ENCODE data around the gene NPW. TPM values are rescaled to one million over a fixed set of nuclear protein-coding genes. Genes with fewer than 3 reads are reported as not detected.

Gene NPW
- total RNA-seq: 10 to 100 TPM in 2 of 3 donors, 1 to 10 TPM in 1; 9.2 to 19.0 (median 13.1) TPM

GRCh38 chr16:2019518-2019920 lies at the start of gene NPW:
TSS of gene NPW (plus strand) at chr16:2019785.
- no peak for DNase-seq
- Mint-ChIP-seq H3K9me3 (no peaks in the 10 kb centered on the region), H3K27me3 (ENCODE audit: low read depth) (peaks cover 35% of the 10 kb centered on the region), H3K4me3 (peak within 1 kb of the TSS; percentile 53), H3K36me3 (ENCODE audit: insufficient read depth) (no peaks in the 10 kb centered on the region), H3K4me1 (ENCODE audit: low read depth) (peaks cover 14% of the 10 kb centered on the region)
- ATAC-seq: peak in 1 of 2 donors; percentile 27

- H3K4me1 Mint-ChIP-seq (ENCODE audit: low read depth): peaks cover 22% of the 10 kb centered on the region
- peak; percentile 94 for DNase-seq
- no peaks in the 10 kb centered on the region for H3K27me3 Mint-ChIP-seq (ENCODE audit: low read depth)
- H3K4me3 Mint-ChIP-seq: peak within 1 kb of the TSS; percentile 92
- no peaks in the 10 kb centered on the region for H3K9me3 Mint-ChIP-seq
- peaks cover 18% of the 10 kb centered on the region for H3K36me3 Mint-ChIP-seq (ENCODE audit: insufficient read depth)
- peak; percentile 95 to 97 for ATAC-seq
Observed at GRCh38 chr16:1971796-1972489, 47.6 kb upstream of the NPW start, which contains the start of gene TBL3. TSS of gene TBL3 (plus strand) at chr16:1972053. CDS start at chr16:1972165, 112 bp downstream.

GRCh38 chr16:1972490-1972877 lies 47.1 kb upstream of the NPW start:
- no peaks in the 10 kb centered on the region for H3K27me3 Mint-ChIP-seq (ENCODE audit: low read depth)
- no peaks in the 10 kb centered on the region for H3K9me3 Mint-ChIP-seq
- peaks cover 22% of the 10 kb centered on the region for H3K4me1 Mint-ChIP-seq (ENCODE audit: low read depth)
- DNase-seq (no peak), ATAC-seq (peak; percentile 15)
- peaks cover 19% of the 10 kb centered on the region for H3K36me3 Mint-ChIP-seq (ENCODE audit: insufficient read depth)
- H3K4me3 Mint-ChIP-seq: peak overlapping the region; percentile 92

- Mint-ChIP-seq H3K36me3 (ENCODE audit: insufficient read depth) (peaks cover 23% of the 10 kb centered on the region), H3K4me1 (ENCODE audit: low read depth) (peaks cover 22% of the 10 kb centered on the region), H3K9me3 (no peaks in the 10 kb centered on the region), H3K4me3 (peak overlapping the region; percentile 92), H3K27me3 (ENCODE audit: low read depth) (no peaks in the 10 kb centered on the region)
- no peak for ATAC-seq
- no peak for DNase-seq
Observed at GRCh38 chr16:1973461-1974156, 46.0 kb upstream of the NPW start.

GRCh38 chr16:1974157-1975070 lies 45.2 kb upstream of the NPW start:
- Mint-ChIP-seq H3K27me3 (ENCODE audit: low read depth) (no peaks in the 10 kb centered on the region), H3K4me3 (peak overlapping the region; percentile 92), H3K4me1 (ENCODE audit: low read depth) (peaks cover 22% of the 10 kb centered on the region), H3K9me3 (no peaks in the 10 kb centered on the region), H3K36me3 (ENCODE audit: insufficient read depth) (peaks cover 24% of the 10 kb centered on the region)
- ATAC-seq: no peak
- DNase-seq: no peak

GRCh38 chr16:1975432-1976215 lies 44.0 kb upstream of the NPW start:
- H3K4me3 Mint-ChIP-seq: peak overlapping the region; percentile 26
- no peak for DNase-seq
- peaks cover 24% of the 10 kb centered on the region for H3K36me3 Mint-ChIP-seq (ENCODE audit: insufficient read depth)
- H3K9me3 Mint-ChIP-seq: no peaks in the 10 kb centered on the region
- peaks cover 22% of the 10 kb centered on the region for H3K4me1 Mint-ChIP-seq (ENCODE audit: low read depth)
- peaks cover 4% of the 10 kb centered on the region for H3K27me3 Mint-ChIP-seq (ENCODE audit: low read depth)
- ATAC-seq: no peak

- peaks cover 24% of the 10 kb centered on the region for H3K36me3 Mint-ChIP-seq (ENCODE audit: insufficient read depth)
- peak overlapping the region; percentile 26 for H3K4me3 Mint-ChIP-seq
- ATAC-seq: no peak
Observed at GRCh38 chr16:1976216-1976520, 43.4 kb upstream of the NPW start.

GRCh38 chr16:1976951-1977874 lies 42.4 kb upstream of the NPW start:
- H3K9me3 Mint-ChIP-seq: no peaks in the 10 kb centered on the region
- no peak overlapping the region for H3K4me3 Mint-ChIP-seq
- peaks cover 13% of the 10 kb centered on the region for H3K27me3 Mint-ChIP-seq (ENCODE audit: low read depth)
- H3K4me1 Mint-ChIP-seq (ENCODE audit: low read depth): peaks cover 12% of the 10 kb centered on the region
- no peak for ATAC-seq
- no peak for DNase-seq
- peaks cover 24% of the 10 kb centered on the region for H3K36me3 Mint-ChIP-seq (ENCODE audit: insufficient read depth)

More at GRCh38 chr16:1976216-1976520, 43.4 kb upstream of the NPW start:
- H3K4me1 Mint-ChIP-seq (ENCODE audit: low read depth): peaks cover 18% of the 10 kb centered on the region
- H3K9me3 Mint-ChIP-seq: no peaks in the 10 kb centered on the region
- H3K27me3 Mint-ChIP-seq (ENCODE audit: low read depth): peaks cover 8% of the 10 kb centered on the region
- no peak for DNase-seq

GRCh38 chr16:1977875-1978268 lies 41.7 kb upstream of the NPW start:
- DNase-seq: no peak

GRCh38 chr16:1978476-1979120 lies 41.0 kb upstream of the NPW start:
- Mint-ChIP-seq H3K36me3 (ENCODE audit: insufficient read depth) (peaks cover 21% of the 10 kb centered on the region), H3K9me3 (no peaks in the 10 kb centered on the region), H3K27me3 (ENCODE audit: low read depth) (peaks cover 16% of the 10 kb centered on the region), H3K4me1 (ENCODE audit: low read depth) (peaks cover 8% of the 10 kb centered on the region), H3K4me3 (no peak overlapping the region)
- DNase-seq: no peak
- ATAC-seq: no peak

More at GRCh38 chr16:1977875-1978268, 41.7 kb upstream of the NPW start:
- Mint-ChIP-seq H3K4me1 (ENCODE audit: low read depth) (peaks cover 10% of the 10 kb centered on the region), H3K36me3 (ENCODE audit: insufficient read depth) (peaks cover 21% of the 10 kb centered on the region), H3K9me3 (no peaks in the 10 kb centered on the region), H3K4me3 (no peak overlapping the region), H3K27me3 (ENCODE audit: low read depth) (peaks cover 13% of the 10 kb centered on the region)
- ATAC-seq: no peak

- peak; percentile 55 for DNase-seq
- peaks cover 8% of the 10 kb centered on the region for H3K4me1 Mint-ChIP-seq (ENCODE audit: low read depth)
- H3K4me3 Mint-ChIP-seq: no peak overlapping the region
- H3K36me3 Mint-ChIP-seq (ENCODE audit: insufficient read depth): peaks cover 21% of the 10 kb centered on the region
- ATAC-seq: peak in 1 of 2 donors; percentile 9
- H3K9me3 Mint-ChIP-seq: no peaks in the 10 kb centered on the region
- H3K27me3 Mint-ChIP-seq (ENCODE audit: low read depth): peaks cover 16% of the 10 kb centered on the region
Observed at GRCh38 chr16:1979271-1980029, 40.1 kb upstream of the NPW start.
